GM12878 (cell line): ENCODE results near the gene DOK4. TPM values are rescaled to one million over a fixed set of nuclear protein-coding genes. Genes with fewer than 3 reads are reported as not detected.

ENCODE experiments used
- ATAC-seq: fragments of 200-7000 bp; cut with Tn5 transposase; 3 replicates; pipeline ENCODE4 v1.9.1; 2020; ENCODE audit warnings: mild to moderate bottlenecking, moderate library complexity
- BruUV-seq: library from RNA; stranded (reverse); fragments of 400-500 nt; replicated peaks from 2 replicates; lab custom pipeline; 2021; lab: Mats Ljungman, UMichigan
- CTCF ChIA-PET: fragments of 300-600 bp; sonication (Branson Sonifier 250); formaldehyde crosslinking; extraction: SDS; loops from one replicate; lab custom pipeline; 2021; ENCODE audit warnings: inconsistent platforms; lab: Yijun Ruan, JAX
- POLR2A ChIA-PET: fragments of 350-600 bp; formaldehyde crosslinking; extraction: SDS; loops from one replicate; lab custom pipeline; 2021; ENCODE audit warnings: inconsistent platforms; lab: Charles Lee
- RAD21 ChIA-PET: fragments of 300-600 bp; sonication (Branson Sonifier 250); formaldehyde crosslinking; loops from one replicate; lab custom pipeline; 2023; ENCODE audit warnings: antibody characterized with exemption; ENCODE audit not compliant: unreplicated experiment; lab: Charles Lee
- SMC1A ChIA-PET: fragments of 300-600 bp; sonication (Branson Sonifier 250); formaldehyde crosslinking; loops from one replicate; lab custom pipeline; 2023; ENCODE audit not compliant: unreplicated experiment, uncharacterized antibody; lab: Charles Lee
- DNase-seq: peaks from one replicate; pipeline ENCODE4 v3.0.0-alpha.2; 2011; ENCODE audit warnings: low read depth, low spot score
- FAIRE-seq: peaks from 3 replicates; lab custom pipeline; 2011; peaks lifted over from hg19 to GRCh38; lab: Jason Lieb, UNC
- H2AFZ ChIP-seq: 2 replicates; pipeline ENCODE4 v1.6.0; 2011; ENCODE audit warnings: low read depth, low read length, control low read depth; ENCODE audit not compliant: control insufficient read depth
- H3K27ac ChIP-seq: 2 replicates; pipeline ENCODE4 v1.5.1; 2011; ENCODE audit warnings: control low read depth; ENCODE audit not compliant: control insufficient read depth, insufficient read depth
- H3K27me3 ChIP-seq, 2 experiments: replicated peaks in 1 of 2; 2 replicates each; pipeline versions ENCODE4 v1.6.0 to v1.6.1; 2011; ENCODE audit warnings: low read length in 1 of 2; ENCODE audit not compliant: control insufficient read depth in 2 of 2, insufficient read depth in 2 of 2
- H3K36me3 ChIP-seq, 2 experiments: 2 replicates each; pipeline ENCODE4 v1.5.1; 2011; ENCODE audit warnings: low read length in 1 of 2; ENCODE audit not compliant: control insufficient read depth in 2 of 2, insufficient read depth in 2 of 2
- H3K4me1 ChIP-seq: 2 replicates; pipeline ENCODE4 v1.6.1; 2011; ENCODE audit warnings: mild to moderate bottlenecking, low read length, moderate library complexity, mixed read lengths; ENCODE audit not compliant: control insufficient read depth, insufficient read depth
- H3K4me2 ChIP-seq: 2 replicates; pipeline ENCODE4 v1.6.0; 2011; ENCODE audit warnings: control low read depth; ENCODE audit not compliant: control insufficient read depth, insufficient read depth
- H3K4me3 ChIP-seq: fragments of 200-600 bp; sonication (generic); 2 replicates; pipeline ENCODE4 v1.5.1; 2016
- H3K79me2 ChIP-seq: 2 replicates; pipeline ENCODE4 v1.6.0; 2011; ENCODE audit warnings: low read length; ENCODE audit not compliant: control insufficient read depth, insufficient read depth
- H3K9ac ChIP-seq: 2 replicates; pipeline ENCODE4 v1.8.0; 2011; ENCODE audit warnings: low read length, control low read depth, mixed read lengths; ENCODE audit not compliant: control insufficient read depth, insufficient read depth
- H3K9me3 ChIP-seq: replicated peaks from 3 replicates; pipeline ENCODE4 v1.5.1; 2011; ENCODE audit warnings: mild to moderate bottlenecking, low read length; ENCODE audit not compliant: control insufficient read depth, insufficient read depth
- H4K20me1 ChIP-seq: 2 replicates; pipeline ENCODE4 v1.6.0; 2011; ENCODE audit not compliant: control insufficient read depth, insufficient read depth
- BACH1 ChIP-seq: fragments of 450-650 bp; IDR thresholded peaks from 2 replicates; pipeline ENCODE4 v1.6.1; 2017; ENCODE audit warnings: mild to moderate bottlenecking, borderline replicate concordance
- CEBPZ ChIP-seq: fragments of 150-350 bp; IDR thresholded peaks from 2 replicates; pipeline ENCODE4 v1.6.1; 2016; ENCODE audit warnings: low read depth, low read length
- PML ChIP-seq: IDR thresholded peaks from 2 replicates; pipeline ENCODE4 v1.6.1; 2012; ENCODE audit warnings: low read length, inconsistent platforms
- USF1 ChIP-seq: IDR thresholded peaks from 2 replicates; pipeline ENCODE4 v1.6.1; 2011; ENCODE audit warnings: borderline replicate concordance, low read depth, mild to moderate bottlenecking, moderate library complexity, mixed read lengths, low read length; ENCODE audit not compliant: insufficient read depth; ENCODE audit errors: extremely low read length
- ZNF592 ChIP-seq: fragments of 450-650 bp; IDR thresholded peaks from 2 replicates; pipeline ENCODE4 v1.6.1; 2017; ENCODE audit warnings: mild to moderate bottlenecking, moderate library complexity
- ZSCAN29 ChIP-seq: fragments of 450-650 bp; IDR thresholded peaks from 2 replicates; pipeline ENCODE4 v1.6.1; 2017; ENCODE audit warnings: mild to moderate bottlenecking, moderate library complexity
- WGBS: methylation state at CpG from one replicate; pipeline ENCODE4 v1.1.6; 2016; ENCODE audit warnings: low lambda C conversion rate; ENCODE audit not compliant: insufficient replicate concordance, insufficient coverage; ENCODE audit errors: missing lambda C conversion rate; 5-methylcytosine and 5-hydroxymethylcytosine counted together
- in situ Hi-C: fragments of 300-500 bp; cut with MboI; formaldehyde crosslinking; loops from 9 replicates; pipeline ENCODE4 v1.14.3; 2018; ENCODE audit warnings: mixed read lengths
- intact Hi-C: fragments of 100-400 bp; cut with micrococcal nuclease; formaldehyde crosslinking; loops from one replicate; pipeline ENCODE4 v1.14.2; 2022; ENCODE audit not compliant: unreplicated experiment
- polyA plus RNA-seq, 11 experiments: library from polyadenylated mRNA; depleted of rRNA in 4 of 11; unstranded in 6 of 11; stranded (reverse) in 5 of 11; fragments of >200 nt; fragmentation: Nextera tagmentation in 4 of 11; fragmentation: Illumina TruSeq in 1 of 11; extraction: Ambion mirVana in 4 of 11; extraction: Trizol in 1 of 11; gene quantifications; 1 replicate in 1 of 11; 2 replicates in 10 of 11; pipeline versions ENCODE4 v1.2.1 to v1.2.3, GENCODE V29; 2011 to 2016; ENCODE audit warnings: inconsistent platforms in 2 of 11, missing spikeins in 2 of 11, low read depth in 1 of 11
- total RNA-seq, 4 experiments: library from RNA; depleted of rRNA in 3 of 4; stranded (reverse); fragments of >200 nt in 3 of 4; fragmentation: Illumina TruSeq in 1 of 4; extraction: Trizol in 1 of 4; gene quantifications; 2 replicates each; pipeline versions ENCODE4 v1.2.1 to v1.2.3, GENCODE V29; 2013 to 2021

Gene DOK4
- total and polyA plus RNA-seq, 10 of the 15 experiments (the other 5 are each of a cell fraction or from before 2014, with no cell fraction given): 0.20 to 7.0 (median 2.4) TPM; not detected in 1

- TF ChIP-seq CEBPZ: no peak
- no peak for TF ChIP-seq ZNF592
Measured at GRCh38 chr16:57481421-57481820, 4.9 kb downstream of the DOK4 start (continued).

GRCh38 chr16:57480754-57481230 is 5.5 kb downstream of the DOK4 start:
- intact Hi-C loops: no loop called here
- Histone ChIP-seq H3K27ac (no peak overlapping the region), H3K79me2 (no peaks in the 10 kb centered on the region), H2AFZ (no peak overlapping the region), H3K4me3 (no peak overlapping the region), H3K27me3 (peaks cover 0 to 2% of the 10 kb centered on the region in 2 experiments; a peak in 1 of 4 replicates), H3K36me3 (no peaks in the 10 kb centered on the region), H3K9ac (no peak overlapping the region), H3K9me3 (no peaks in the 10 kb centered on the region), H3K4me2 (no peak overlapping the region), H3K4me1 (peaks cover 13% of the 10 kb centered on the region; the same call in 1 of the 2 replicates), H4K20me1 (no peaks in the 10 kb centered on the region)
- ChIA-PET POLR2A (no interaction called here), SMC1A (interaction anchor here (1.2 kb wide), 1 partner anchor 39 kb away, joined by 3 read pairs; no protein-coding TSS in a partner anchor), RAD21 (interaction anchor here (0.9 kb wide), 1 partner anchor 8 kb away, joined by 3 read pairs; no protein-coding TSS in a partner anchor), CTCF (interaction anchor here (0.6 to 1.4 kb wide), 2 partner anchors 63 to 616 kb away, joined by 3 read pairs; no protein-coding TSS in a partner anchor)
- no peak for FAIRE-seq
- WGBS: 57% methylated on average over 6 of the region's 6 CpGs
- no peak for DNase-seq
- in situ Hi-C loops: no loop called here
- BruUV-seq: no TSS peak
- ATAC-seq: no peak
- TF ChIP-seq PML: no peak
- no peak for TF ChIP-seq USF1
- no peak for TF ChIP-seq BACH1
- TF ChIP-seq ZSCAN29: no peak
